Measurements from ENCODE around the gene HMCN1.

The HMCN1 gene

GRCh38 chr1:186212568-186213224, 478.5 kb downstream of the HMCN1 start:
- no peak for DNase-seq

DNA sequence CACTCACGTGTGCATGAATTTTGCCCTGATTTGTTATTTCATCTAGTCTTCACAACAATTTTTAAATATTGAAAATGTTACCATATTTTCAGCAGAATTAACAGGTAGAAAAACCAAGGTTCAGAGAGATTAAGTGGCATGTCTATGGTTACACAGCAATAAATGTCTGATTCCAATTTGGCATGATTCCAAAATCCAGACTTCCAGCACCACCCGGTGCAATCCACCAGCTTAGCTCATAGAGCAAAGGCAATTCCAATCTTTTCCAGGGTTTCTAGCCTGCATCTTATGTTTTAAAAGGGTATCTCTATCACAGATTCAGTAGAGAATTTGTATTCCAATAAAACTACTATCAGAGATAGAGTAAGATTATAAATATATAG, 479.0 kb downstream of the HMCN1 start:
- DNase-seq: no peak

DNA sequence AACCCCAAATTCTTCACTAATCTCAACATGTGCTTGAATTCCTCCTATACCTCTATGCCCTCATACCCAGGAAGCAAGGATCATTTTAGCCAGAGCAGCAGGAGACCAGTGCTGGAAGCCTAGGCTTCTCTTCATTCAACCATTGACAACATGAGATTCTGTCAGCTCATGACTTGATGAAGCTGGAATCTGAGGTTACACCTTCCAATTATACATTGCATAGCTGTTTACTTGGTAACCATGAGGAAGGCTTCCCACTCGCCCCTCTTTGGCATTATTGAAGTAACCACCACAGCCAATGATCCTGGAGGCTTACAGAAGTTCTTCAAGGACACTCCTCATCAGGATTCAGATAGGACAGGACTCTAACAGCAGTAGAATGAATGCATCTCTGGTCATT, 480.6 kb downstream of the HMCN1 start:
- no peak for DNase-seq

- DNase-seq: no peak
Observed at GRCh38 chr1:186215636-186216035, 481.4 kb downstream of the HMCN1 start.

DNA sequence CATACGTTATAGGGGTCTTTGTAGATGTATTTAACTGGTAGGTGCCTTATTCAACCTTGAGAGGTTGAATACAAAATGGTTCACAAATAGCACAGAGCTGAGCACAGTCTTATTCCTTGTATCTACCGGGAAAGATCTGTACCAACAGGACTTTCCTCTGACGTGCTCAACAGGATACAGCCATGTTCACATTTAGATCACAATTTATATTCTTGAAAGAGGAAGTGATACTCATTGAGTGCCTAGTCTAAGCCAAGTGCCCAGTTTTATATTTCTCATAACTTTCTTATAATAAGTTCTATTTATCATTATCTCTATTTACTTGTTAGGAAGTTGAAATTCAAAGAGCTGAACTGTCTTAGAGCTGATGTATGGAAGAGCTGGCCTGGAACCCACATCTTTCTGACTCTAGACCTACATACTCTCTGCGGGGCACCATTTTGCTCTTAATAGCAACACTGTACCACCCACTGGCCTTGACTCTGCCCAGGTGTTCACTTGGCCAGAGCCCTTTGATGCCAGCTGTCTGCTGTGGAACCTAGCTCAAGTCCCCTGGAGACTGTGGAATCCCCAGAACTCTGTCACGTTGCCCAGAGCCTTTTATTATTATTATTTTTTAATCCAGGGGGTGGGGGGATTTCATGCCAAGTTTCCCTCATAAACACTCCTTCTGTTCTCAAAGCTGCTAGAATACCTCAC, 484.6 kb downstream of the HMCN1 start:
- no peak for DNase-seq

GRCh38 chr1:186220067-186220466, 485.9 kb downstream of the HMCN1 start:
- DNase-seq: no peak

DNA sequence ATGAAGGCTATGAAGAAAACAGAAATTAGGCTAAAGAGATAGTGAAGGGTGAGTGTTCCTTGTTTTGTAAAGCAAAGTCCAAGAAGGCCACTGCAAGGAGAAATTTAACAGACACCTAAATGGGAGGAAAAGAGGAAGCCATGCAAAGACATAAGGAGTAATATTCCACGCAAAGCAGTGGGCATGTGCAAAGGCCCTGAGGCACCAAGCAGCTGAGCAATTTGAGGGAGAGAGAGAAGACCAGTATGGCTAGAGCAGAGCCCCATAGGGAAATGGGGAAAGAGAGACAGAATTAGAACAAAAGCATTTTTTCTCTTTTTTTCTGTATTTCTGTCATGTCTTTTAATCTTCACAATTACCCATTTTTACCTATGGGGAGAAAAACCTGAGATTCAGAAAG, 486.7 kb downstream of the HMCN1 start:
- no peak for DNase-seq

DNA sequence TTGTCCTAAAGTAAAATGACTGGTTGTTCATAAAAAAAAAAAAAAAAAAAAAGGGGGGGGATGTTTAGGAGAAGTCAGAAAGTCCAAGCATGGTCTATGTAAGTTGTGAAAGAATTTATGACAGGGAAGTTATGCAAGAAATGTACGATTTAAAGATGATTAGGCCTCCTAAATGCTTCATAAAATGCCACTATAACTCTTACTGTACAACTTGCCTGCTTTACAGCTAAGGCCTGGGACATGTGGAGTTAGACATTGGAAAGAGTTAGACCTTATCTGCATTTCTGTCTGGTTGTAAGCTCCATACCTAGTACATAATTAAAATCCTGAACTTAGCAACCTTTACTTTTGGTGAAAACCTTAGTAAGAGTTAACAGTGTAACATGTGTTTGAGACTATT, 490.9 kb downstream of the HMCN1 start:
- DNase-seq: no peak

- DNase-seq: no peak
Observed at GRCh38 chr1:186228749-186229148, 494.6 kb downstream of the HMCN1 start.

GRCh38 chr1:186231861-186232436, 497.8 kb downstream of the HMCN1 start:
- DNase-seq: no peak

- no peak for DNase-seq
Observed at GRCh38 chr1:186234976-186235686, 500.9 kb downstream of the HMCN1 start.

DNA sequence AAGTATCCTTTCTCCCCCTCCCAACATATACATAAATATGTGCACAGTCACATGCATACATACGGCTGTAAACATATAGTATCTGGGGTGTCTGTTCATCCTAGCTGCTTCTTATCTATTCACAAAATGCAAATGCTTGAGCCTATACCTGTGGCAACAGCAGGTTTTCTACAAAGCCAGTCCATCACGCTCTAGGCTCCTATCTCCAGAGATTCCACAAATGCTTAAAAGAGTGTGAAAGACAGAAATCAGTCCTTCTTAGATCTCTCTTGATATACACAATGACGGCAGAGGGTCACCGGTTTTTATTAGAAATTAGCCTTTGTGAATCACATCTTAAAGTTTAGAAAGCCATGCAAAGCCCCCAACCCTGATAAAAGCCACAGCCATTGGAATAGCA, 501.5 kb downstream of the HMCN1 start:
- DNase-seq: no peak

GRCh38 chr1:186236921-186237320, 502.7 kb downstream of the HMCN1 start:
- no peak for DNase-seq

DNA sequence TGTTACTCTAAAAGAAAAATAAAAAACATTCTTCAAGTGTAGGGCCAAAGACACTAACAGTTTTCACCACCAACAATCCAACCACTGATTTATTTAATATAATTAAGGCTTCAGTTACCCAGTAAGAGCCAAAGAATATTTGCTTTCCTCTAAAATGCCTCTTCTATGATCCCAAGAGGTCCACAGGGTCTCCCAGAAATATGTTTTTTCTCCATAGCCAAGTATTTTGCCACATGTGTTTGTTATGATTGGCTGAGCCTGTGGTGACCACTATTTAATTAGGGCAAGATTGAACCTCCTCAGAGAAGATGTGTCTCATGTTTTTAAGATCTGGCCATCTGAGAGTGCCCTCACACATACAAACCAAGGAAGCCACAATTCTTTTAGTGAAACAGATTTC, 505.0 kb downstream of the HMCN1 start:
- no peak for DNase-seq

DNA sequence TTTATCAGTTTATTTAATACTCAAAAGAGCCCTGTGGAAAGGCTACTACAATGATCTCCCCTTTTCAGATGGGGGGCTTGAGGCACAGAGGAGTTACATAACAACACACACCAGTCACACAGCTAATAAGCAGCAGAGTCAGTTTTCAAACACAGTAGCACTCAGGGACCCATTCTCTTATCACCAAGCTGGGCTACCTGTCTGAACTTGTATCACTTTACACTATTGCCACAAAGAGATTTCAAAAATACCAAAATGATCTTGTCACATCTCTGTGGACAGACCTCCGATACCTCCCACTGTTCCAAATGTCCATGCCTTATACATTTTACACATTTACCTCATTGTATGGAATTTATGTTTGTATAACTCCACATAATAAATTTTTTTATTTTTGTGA, 506.2 kb downstream of the HMCN1 start:
- DNase-seq: no peak

All from cortex of kidney (tissue), 1 donor.